Endothelial cell of umbilical vein (primary cell): ENCODE results near the gene SORCS3. TPM values are rescaled to one million over a fixed set of nuclear protein-coding genes. Genes with fewer than 3 reads are reported as not detected.

Experiments used
- BruUV-seq: library from RNA; stranded (reverse); fragments of 400-500 nt; replicated peaks from 2 replicates; lab custom pipeline; 2021; lab: Mats Ljungman, UMichigan
- CTCF ChIA-PET: fragments of 300-600, 350-600 bp; sonication (Branson Sonifier 250); formaldehyde crosslinking; loops from one replicate; lab custom pipeline; 2021; ENCODE audit warnings: antibody characterized with exemption, inconsistent platforms; lab: Charles Lee
- POLR2A ChIA-PET: fragments of 300-600, 350-600 bp; sonication (Branson Sonifier 250); formaldehyde crosslinking; loops from one replicate; lab custom pipeline; 2021; ENCODE audit warnings: antibody characterized with exemption, inconsistent platforms; lab: Charles Lee
- DNase-seq: peaks from one replicate; pipeline ENCODE4 v3.0.0-alpha.2; 2011; ENCODE audit warnings: low read depth, low spot score
- FAIRE-seq: peaks from 2 replicates; lab custom pipeline; 2011; peaks lifted over from hg19 to GRCh38; lab: Jason Lieb, UNC
- H2AFZ ChIP-seq: 2 replicates; pipeline ENCODE4 v1.6.0; 2012; ENCODE audit warnings: low read depth, low read length, control low read depth, inconsistent platforms
- H3K27ac ChIP-seq: 2 replicates; pipeline ENCODE4 v1.5.1; 2011; ENCODE audit warnings: low read depth, mild to moderate bottlenecking, control low read depth, low read length, moderate library complexity; ENCODE audit not compliant: insufficient read depth
- H3K27me3 ChIP-seq, 2 experiments: 2 replicates each; pipeline versions ENCODE4 v1.6.0 to v1.6.1; 2011; ENCODE audit warnings: low read length in 2 of 2, mixed read lengths in 1 of 2; ENCODE audit not compliant: control insufficient read depth in 2 of 2, insufficient read depth in 2 of 2
- H3K36me3 ChIP-seq, 2 experiments: 2 replicates in 1 of 2; 3 replicates in 1 of 2; pipeline ENCODE4 v1.5.1; 2011; ENCODE audit warnings: low read length in 2 of 2, mild to moderate bottlenecking in 1 of 2, moderate library complexity in 1 of 2; ENCODE audit not compliant: control insufficient read depth in 2 of 2, insufficient read depth in 2 of 2; ENCODE audit errors: extremely low read depth in 1 of 2
- H3K4me1 ChIP-seq: 3 replicates; pipeline ENCODE4 v1.5.1; 2011; ENCODE audit warnings: mild to moderate bottlenecking, low read length; ENCODE audit not compliant: control insufficient read depth, insufficient read depth; ENCODE audit errors: extremely low read depth
- H3K4me2 ChIP-seq: 2 replicates; pipeline ENCODE4 v1.6.1; 2011; ENCODE audit warnings: low read length, control low read depth, mixed read lengths; ENCODE audit not compliant: insufficient read depth
- H3K4me3 ChIP-seq, 3 experiments: fragments of 200-600 bp in 1 of 3; sonication (generic), shearing (Covaris generic) in 1 of 3; replicated peaks in 1 of 3; 2 replicates each; pipeline ENCODE4 v1.5.1; 2011 to 2016; ENCODE audit warnings: control low read depth in 3 of 3, low read length in 3 of 3, mild to moderate bottlenecking in 2 of 3, inconsistent platforms in 1 of 3, low read depth in 1 of 3, moderate library complexity in 1 of 3; ENCODE audit not compliant: insufficient read depth in 1 of 3
- H3K79me2 ChIP-seq: 2 replicates; pipeline ENCODE4 v1.6.0; 2012; ENCODE audit warnings: low read length, inconsistent platforms; ENCODE audit not compliant: control insufficient read depth, insufficient read depth
- H3K9ac ChIP-seq: replicated peaks from 2 replicates; pipeline ENCODE3; 2011; ENCODE audit warnings: low read length, control low read depth; ENCODE audit not compliant: insufficient read depth; ENCODE audit errors: extremely low read depth
- H3K9me1 ChIP-seq: replicated peaks from 3 replicates; pipeline ENCODE4 v1.6.0; 2011; ENCODE audit warnings: mild to moderate bottlenecking, low read length; ENCODE audit not compliant: control insufficient read depth, insufficient read depth; ENCODE audit errors: extremely low read depth
- H3K9me3 ChIP-seq: replicated peaks from 2 replicates; pipeline ENCODE4 v1.5.1; 2012; ENCODE audit warnings: low read length, inconsistent platforms; ENCODE audit not compliant: control insufficient read depth, insufficient read depth
- H4K20me1 ChIP-seq: replicated peaks from 2 replicates; pipeline ENCODE3; 2011; ENCODE audit warnings: mild to moderate bottlenecking, low read length; ENCODE audit not compliant: control insufficient read depth, insufficient read depth; ENCODE audit errors: extremely low read depth
- CTCF ChIP-seq, 2 donors: IDR thresholded peaks; 1 replicate in 1 of 2; 2 replicates in 1 of 2; pipeline ENCODE4 v1.5.1; 2011; ENCODE audit warnings: low read length in 2 of 2, mild to moderate bottlenecking in 2 of 2, moderate library complexity in 2 of 2, control low read depth in 1 of 2, inconsistent platforms in 1 of 2, low read depth in 1 of 2; ENCODE audit not compliant: insufficient read depth in 1 of 2; ENCODE audit errors: extremely low read depth in 1 of 2
- EZH2 ChIP-seq: IDR thresholded peaks from 2 replicates; pipeline ENCODE4 v1.6.1; 2012; ENCODE audit warnings: borderline replicate concordance, low read depth, mild to moderate bottlenecking, moderate library complexity, low read length, inconsistent platforms; ENCODE audit not compliant: severe bottlenecking
- FOS ChIP-seq: IDR thresholded peaks from 2 replicates; pipeline ENCODE4 v1.6.1; 2011; ENCODE audit warnings: mild to moderate bottlenecking, low read length, moderate library complexity, borderline replicate concordance; ENCODE audit not compliant: insufficient read depth
- GATA2 ChIP-seq: IDR thresholded peaks from 2 replicates; pipeline ENCODE4 v1.7.0; 2011; ENCODE audit warnings: low read depth, mild to moderate bottlenecking, moderate library complexity, mixed read lengths, low read length; ENCODE audit not compliant: insufficient read length, insufficient read depth
- JUN ChIP-seq: IDR thresholded peaks from 2 replicates; pipeline ENCODE4 v1.6.1; 2011; ENCODE audit warnings: borderline replicate concordance, low read depth; ENCODE audit not compliant: insufficient read length, insufficient read depth
- MAX ChIP-seq: IDR thresholded peaks from 2 replicates; pipeline ENCODE4 v1.6.1; 2011; ENCODE audit not compliant: insufficient read depth, insufficient read length
- MYC ChIP-seq: IDR thresholded peaks from one replicate; pipeline ENCODE4 v1.6.1; 2011; ENCODE audit warnings: mild to moderate bottlenecking, low read depth, low read length
- POLR2A ChIP-seq: IDR thresholded peaks from 2 replicates; pipeline ENCODE4 v1.6.1; 2012; ENCODE audit warnings: low read depth, mild to moderate bottlenecking, control low read depth, low read length
- POLR2AphosphoS5 ChIP-seq: IDR thresholded peaks from 2 replicates; pipeline ENCODE4 v1.6.1; 2012; ENCODE audit warnings: low read depth, mild to moderate bottlenecking, control low read depth, low read length, moderate library complexity; ENCODE audit not compliant: insufficient read depth
- dilution Hi-C: fragments of 300-500 bp; cut with MboI; formaldehyde crosslinking; loops from one replicate; pipeline ENCODE4 v1.15.0; 2019; ENCODE audit warnings: low sequenced_read_pairs; ENCODE audit not compliant: extremely low pct_ligation_motif_present
- intact Hi-C: fragments of 100-400 bp; cut with micrococcal nuclease; formaldehyde crosslinking; loops from one replicate; pipeline ENCODE4 v1.10.0; 2022
- polyA plus RNA-seq, 4 experiments: library from polyadenylated mRNA; depleted of rRNA in 3 of 4; stranded (reverse) in 3 of 4; unstranded in 1 of 4; fragments of >200 nt; gene quantifications; 2 replicates each; pipeline versions ENCODE4 v1.2.1 to v1.2.3, GENCODE V29; 2011 to 2012; ENCODE audit warnings: missing spikeins in 1 of 4
- total RNA-seq: library from RNA; stranded (reverse); gene quantifications from 2 replicates; pipeline ENCODE4 v1.2.3, GENCODE V29; 2021

The SORCS3 gene
- total and polyA plus RNA-seq, 2 donors (not counting 3 experiments of a cell fraction or from before 2014, with no cell fraction given): not detected

GRCh38 chr10:105102977-105103376, 461.9 kb downstream of the SORCS3 start:
- BruUV-seq: no TSS peak
- Histone ChIP-seq H3K4me2 (no peak overlapping the region), H3K27ac (no peak overlapping the region), H2AFZ (no peak overlapping the region), H4K20me1 (no peaks in the 10 kb centered on the region), H3K9ac (no peak overlapping the region), H3K4me1 (no peaks in the 10 kb centered on the region), H3K79me2 (no peaks in the 10 kb centered on the region), H3K36me3 (no peaks in the 10 kb centered on the region), H3K4me3 (no peak overlapping the region), H3K9me3 (peaks cover 10% of the 10 kb centered on the region), H3K9me1 (no peaks in the 10 kb centered on the region), H3K27me3 (no peaks in the 10 kb centered on the region)
- POLR2A ChIA-PET: no interaction called here
- TF ChIP-seq GATA2 (no peak), MAX (no peak), FOS (no peak), MYC (no peak), POLR2AphosphoS5 (no peak), JUN (no peak), POLR2A (no peak), EZH2 (no peak), CTCF (IDR thresholded peaks at IDR 0.05; ENCODE audit: extremely low read depth in 1 of 2, insufficient read depth in 1 of 2, low read depth in 1 of 2, low read length in 2 of 2) (no peak)
- intact Hi-C loops: no loop called here
- no peak for DNase-seq
- CTCF ChIA-PET: no interaction called here
- dilution Hi-C loops: no loop called here
- no peak for FAIRE-seq
